Measurements from ENCODE around the gene USF3. TPM values are rescaled to one million over a fixed set of nuclear protein-coding genes. Genes with fewer than 3 reads are reported as not detected.
A peak's percentile ranks its signal among the peaks of the same experiment; 100 is the strongest.

USF3 gene
- polyA plus RNA-seq, 1 donor, result 14.5 TPM

- no peak for DNase-seq
- H3K4me3 ChIP-seq (ENCODE audit: low read length), result no peak overlapping the region
- no peaks in the 10 kb centered on the region for H3K27me3 ChIP-seq (ENCODE audit: control insufficient read depth, insufficient read depth, low read length)
- no CpG with 5 or more reads among the region's 1 CpG for WGBS (ENCODE audit: insufficient coverage, low lambda C conversion rate)
- no peak overlapping the region for H3K27ac ChIP-seq (ENCODE audit: low read length)
- H3K36me3 ChIP-seq (ENCODE audit: control insufficient read depth, insufficient read depth, low read length), result peaks cover 21% of the 10 kb centered on the region
- no peaks in the 10 kb centered on the region for H3K4me1 ChIP-seq (ENCODE audit: control insufficient read depth, insufficient read depth, low read length)
- peaks cover 3% of the 10 kb centered on the region for H3K9me3 ChIP-seq (ENCODE audit: control insufficient read depth, low read depth, low read length)
These were observed 18.7 kb downstream of the USF3 start for GRCh38 chr3:113677737-113678136.

GRCh38 chr3:113676261-113676660 lies 20.2 kb downstream of the USF3 start:
- WGBS (ENCODE audit: insufficient coverage, low lambda C conversion rate), result no CpG with 5 or more reads among the region's 3 CpGs
- H3K9me3 ChIP-seq (ENCODE audit: control insufficient read depth, low read depth, low read length), result peaks cover 3% of the 10 kb centered on the region
- H3K4me3 ChIP-seq (ENCODE audit: low read length), result no peak overlapping the region
- no peaks in the 10 kb centered on the region for H3K4me1 ChIP-seq (ENCODE audit: control insufficient read depth, insufficient read depth, low read length)
- H3K36me3 ChIP-seq (ENCODE audit: control insufficient read depth, insufficient read depth, low read length), result peaks cover 31% of the 10 kb centered on the region
- no peaks in the 10 kb centered on the region for H3K27me3 ChIP-seq (ENCODE audit: control insufficient read depth, insufficient read depth, low read length)
- H3K27ac ChIP-seq (ENCODE audit: low read length), result no peak overlapping the region
- DNase-seq, result no peak

GRCh38 chr3:113673593-113673992 lies 22.8 kb downstream of the USF3 start:
- DNase-seq, result no peak
- H3K4me3 ChIP-seq (ENCODE audit: low read length), result no peak overlapping the region
- no CpG with 5 or more reads among the region's 4 CpGs for WGBS (ENCODE audit: insufficient coverage, low lambda C conversion rate)
- no peaks in the 10 kb centered on the region for H3K9me3 ChIP-seq (ENCODE audit: control insufficient read depth, low read depth, low read length)
- H3K4me1 ChIP-seq (ENCODE audit: control insufficient read depth, insufficient read depth, low read length), result no peaks in the 10 kb centered on the region
- peaks cover 31% of the 10 kb centered on the region for H3K36me3 ChIP-seq (ENCODE audit: control insufficient read depth, insufficient read depth, low read length)
- no peak overlapping the region for H3K27ac ChIP-seq (ENCODE audit: low read length)
- H3K27me3 ChIP-seq (ENCODE audit: control insufficient read depth, insufficient read depth, low read length), result no peaks in the 10 kb centered on the region

GRCh38 chr3:113668015-113668414 lies 28.4 kb downstream of the USF3 start:
- Histone ChIP-seq H3K27me3 (ENCODE audit: control insufficient read depth, insufficient read depth, low read length) (no peaks in the 10 kb centered on the region), H3K36me3 (ENCODE audit: control insufficient read depth, insufficient read depth, low read length) (peaks cover 16% of the 10 kb centered on the region), H3K4me3 (ENCODE audit: low read length) (no peak overlapping the region), H3K9me3 (ENCODE audit: control insufficient read depth, low read depth, low read length) (no peaks in the 10 kb centered on the region), H3K27ac (ENCODE audit: low read length) (no peak overlapping the region), H3K4me1 (ENCODE audit: control insufficient read depth, insufficient read depth, low read length) (peaks cover 20% of the 10 kb centered on the region)
- no CpG with 5 or more reads among the region's 4 CpGs for WGBS (ENCODE audit: insufficient coverage, low lambda C conversion rate)
- DNase-seq, result no peak

- H3K27ac ChIP-seq (ENCODE audit: low read length), result peak overlapping the region; percentile 33
- no peak for DNase-seq
- no peak overlapping the region for H3K4me3 ChIP-seq (ENCODE audit: low read length)
These were observed 31.8 kb downstream of the USF3 start for GRCh38 chr3:113664523-113665094.

GRCh38 chr3:113663761-113664160 lies 32.7 kb downstream of the USF3 start:
- no peaks in the 10 kb centered on the region for H3K9me3 ChIP-seq (ENCODE audit: control insufficient read depth, low read depth, low read length)
- peak overlapping the region; percentile 33 for H3K27ac ChIP-seq (ENCODE audit: low read length)

More at GRCh38 chr3:113664523-113665094, 31.8 kb downstream of the USF3 start:
- peaks cover 31% of the 10 kb centered on the region for H3K4me1 ChIP-seq (ENCODE audit: control insufficient read depth, insufficient read depth, low read length)
- H3K36me3 ChIP-seq (ENCODE audit: control insufficient read depth, insufficient read depth, low read length), result peaks cover 21% of the 10 kb centered on the region
- no peaks in the 10 kb centered on the region for H3K27me3 ChIP-seq (ENCODE audit: control insufficient read depth, insufficient read depth, low read length)
- H3K9me3 ChIP-seq (ENCODE audit: control insufficient read depth, low read depth, low read length), result no peaks in the 10 kb centered on the region

GRCh38 chr3:113663324-113663750 lies 33.1 kb downstream of the USF3 start:
- DNase-seq, result peak; percentile 28 to 75
- 40% methylated on average over 1 of the region's 3 CpGs for WGBS (ENCODE audit: insufficient coverage, low lambda C conversion rate)
- H3K27me3 ChIP-seq (ENCODE audit: control insufficient read depth, insufficient read depth, low read length), result no peaks in the 10 kb centered on the region
- H3K4me1 ChIP-seq (ENCODE audit: control insufficient read depth, insufficient read depth, low read length), result peaks cover 31% of the 10 kb centered on the region
- H3K4me3 ChIP-seq (ENCODE audit: low read length), result no peak overlapping the region
- peaks cover 34% of the 10 kb centered on the region for H3K36me3 ChIP-seq (ENCODE audit: control insufficient read depth, insufficient read depth, low read length)
- peak overlapping the region; percentile 33 for H3K27ac ChIP-seq (ENCODE audit: low read length)
- no peaks in the 10 kb centered on the region for H3K9me3 ChIP-seq (ENCODE audit: control insufficient read depth, low read depth, low read length)

More at GRCh38 chr3:113663761-113664160, 32.7 kb downstream of the USF3 start:
- H3K4me1 ChIP-seq (ENCODE audit: control insufficient read depth, insufficient read depth, low read length), result peaks cover 31% of the 10 kb centered on the region
- WGBS (ENCODE audit: insufficient coverage, low lambda C conversion rate), result 33% methylated on average over 1 of the region's 1 CpG
- H3K4me3 ChIP-seq (ENCODE audit: low read length), result no peak overlapping the region
- peak; percentile 13 to 59 for DNase-seq
- peaks cover 30% of the 10 kb centered on the region for H3K36me3 ChIP-seq (ENCODE audit: control insufficient read depth, insufficient read depth, low read length)
- no peaks in the 10 kb centered on the region for H3K27me3 ChIP-seq (ENCODE audit: control insufficient read depth, insufficient read depth, low read length)

- Histone ChIP-seq H3K27me3 (ENCODE audit: control insufficient read depth, insufficient read depth, low read length) (no peaks in the 10 kb centered on the region), H3K4me3 (ENCODE audit: low read length) (no peak overlapping the region), H3K4me1 (ENCODE audit: control insufficient read depth, insufficient read depth, low read length) (peaks cover 31% of the 10 kb centered on the region), H3K9me3 (ENCODE audit: control insufficient read depth, low read depth, low read length) (no peaks in the 10 kb centered on the region), H3K36me3 (ENCODE audit: control insufficient read depth, insufficient read depth, low read length) (peaks cover 39% of the 10 kb centered on the region), H3K27ac (ENCODE audit: low read length) (peak overlapping the region; percentile 33)
- no CpG with 5 or more reads among the region's 1 CpG for WGBS (ENCODE audit: insufficient coverage, low lambda C conversion rate)
- DNase-seq, result no peak
These were observed 33.6 kb downstream of the USF3 start for GRCh38 chr3:113662824-113663223.

- no peak for DNase-seq
- Histone ChIP-seq H3K36me3 (ENCODE audit: control insufficient read depth, insufficient read depth, low read length) (peaks cover 51% of the 10 kb centered on the region), H3K4me1 (ENCODE audit: control insufficient read depth, insufficient read depth, low read length) (peaks cover 31% of the 10 kb centered on the region), H3K9me3 (ENCODE audit: control insufficient read depth, low read depth, low read length) (no peaks in the 10 kb centered on the region), H3K27ac (ENCODE audit: low read length) (no peak overlapping the region), H3K4me3 (ENCODE audit: low read length) (no peak overlapping the region), H3K27me3 (ENCODE audit: control insufficient read depth, insufficient read depth, low read length) (no peaks in the 10 kb centered on the region)
- 80% methylated on average over 1 of the region's 4 CpGs for WGBS (ENCODE audit: insufficient coverage, low lambda C conversion rate)
These were observed 35.5 kb downstream of the USF3 start for GRCh38 chr3:113660896-113661295.

GRCh38 chr3:113660458-113660857 lies 36.0 kb downstream of the USF3 start:
- H3K27me3 ChIP-seq (ENCODE audit: control insufficient read depth, insufficient read depth, low read length), result no peaks in the 10 kb centered on the region
- WGBS (ENCODE audit: insufficient coverage, low lambda C conversion rate), result no CpG with 5 or more reads among the region's 2 CpGs
- no peaks in the 10 kb centered on the region for H3K9me3 ChIP-seq (ENCODE audit: control insufficient read depth, low read depth, low read length)
- peaks cover 31% of the 10 kb centered on the region for H3K4me1 ChIP-seq (ENCODE audit: control insufficient read depth, insufficient read depth, low read length)
- H3K4me3 ChIP-seq (ENCODE audit: low read length), result no peak overlapping the region
- no peak overlapping the region for H3K27ac ChIP-seq (ENCODE audit: low read length)
- H3K36me3 ChIP-seq (ENCODE audit: control insufficient read depth, insufficient read depth, low read length), result peaks cover 54% of the 10 kb centered on the region
- no peak for DNase-seq

GRCh38 chr3:113659996-113660395 lies 36.4 kb downstream of the USF3 start:
- Histone ChIP-seq H3K4me1 (ENCODE audit: control insufficient read depth, insufficient read depth, low read length) (peaks cover 29% of the 10 kb centered on the region), H3K27me3 (ENCODE audit: control insufficient read depth, insufficient read depth, low read length) (no peaks in the 10 kb centered on the region), H3K9me3 (ENCODE audit: control insufficient read depth, low read depth, low read length) (no peaks in the 10 kb centered on the region), H3K4me3 (ENCODE audit: low read length) (no peak overlapping the region), H3K27ac (ENCODE audit: low read length) (no peak overlapping the region), H3K36me3 (ENCODE audit: control insufficient read depth, insufficient read depth, low read length) (peaks cover 54% of the 10 kb centered on the region)
- WGBS (ENCODE audit: insufficient coverage, low lambda C conversion rate), result no CpG with 5 or more reads among the region's 1 CpG
- no peak for DNase-seq

Data from large intestine (tissue), 3 donors.